Adrenal gland (tissue), 5 donors: ENCODE data around the gene TP73.

ENCODE experiments used
- POLR2A ChIP-seq, 2 donors: fragments of 450-650 bp; IDR thresholded peaks; one replicate each; pipeline ENCODE4 v1.6.1; 2017; ENCODE audit warnings: antibody characterized with exemption in 2 of 2, mild to moderate bottlenecking in 2 of 2, moderate library complexity in 1 of 2
- TF ChIP-seq, protein P1 (sequence below), 6 experiments: fragments of 450-650 bp in 4 of 6; fragments of 200-600 bp in 2 of 6; sonication (generic) in 1 of 6; IDR thresholded peaks; 1 replicate in 5 of 6; 2 replicates in 1 of 6; pipeline versions ENCODE4 v1.5.1 to v1.8.0; 2016 to 2021; ENCODE audit warnings: antibody characterized with exemption in 6 of 6, mild to moderate bottlenecking in 2 of 6, moderate library complexity in 1 of 6
- donor health status: DM: no; HTN: no; CAD: no.

DNA sequence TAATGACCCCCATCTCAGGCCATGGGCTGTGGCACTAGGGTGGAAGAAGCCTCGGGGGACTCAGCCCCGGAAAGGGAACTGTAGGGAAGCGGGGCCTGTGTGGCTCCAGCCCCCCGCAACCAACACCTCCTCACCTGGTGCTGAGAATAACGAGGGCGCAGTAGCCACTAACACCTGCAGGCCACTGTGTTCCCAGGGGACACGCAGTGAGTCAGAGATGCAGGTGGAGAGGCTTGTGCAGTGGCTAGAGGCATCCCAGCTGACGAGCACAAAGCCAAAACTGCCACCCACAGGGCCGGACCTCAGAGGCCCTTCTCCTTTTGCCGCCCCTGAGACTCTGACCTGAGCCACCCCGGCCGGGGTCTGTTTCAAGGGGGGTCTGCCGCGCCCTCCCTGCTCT is 66.4 kb downstream of the TP73 start:
- no peak for TF ChIP-seq POLR2A (IDR thresholded peaks at IDR 0.05)
- TF ChIP-seq, protein P1, sequence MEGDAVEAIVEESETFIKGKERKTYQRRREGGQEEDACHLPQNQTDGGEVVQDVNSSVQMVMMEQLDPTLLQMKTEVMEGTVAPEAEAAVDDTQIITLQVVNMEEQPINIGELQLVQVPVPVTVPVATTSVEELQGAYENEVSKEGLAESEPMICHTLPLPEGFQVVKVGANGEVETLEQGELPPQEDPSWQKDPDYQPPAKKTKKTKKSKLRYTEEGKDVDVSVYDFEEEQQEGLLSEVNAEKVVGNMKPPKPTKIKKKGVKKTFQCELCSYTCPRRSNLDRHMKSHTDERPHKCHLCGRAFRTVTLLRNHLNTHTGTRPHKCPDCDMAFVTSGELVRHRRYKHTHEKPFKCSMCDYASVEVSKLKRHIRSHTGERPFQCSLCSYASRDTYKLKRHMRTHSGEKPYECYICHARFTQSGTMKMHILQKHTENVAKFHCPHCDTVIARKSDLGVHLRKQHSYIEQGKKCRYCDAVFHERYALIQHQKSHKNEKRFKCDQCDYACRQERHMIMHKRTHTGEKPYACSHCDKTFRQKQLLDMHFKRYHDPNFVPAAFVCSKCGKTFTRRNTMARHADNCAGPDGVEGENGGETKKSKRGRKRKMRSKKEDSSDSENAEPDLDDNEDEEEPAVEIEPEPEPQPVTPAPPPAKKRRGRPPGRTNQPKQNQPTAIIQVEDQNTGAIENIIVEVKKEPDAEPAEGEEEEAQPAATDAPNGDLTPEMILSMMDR (IDR thresholded peaks at IDR 0.05) = no peak
